ENCODE results near the gene CCDC200.
"Not testable (repeated sequence)": the region's sequence is repeated elsewhere in the genome, so short reads cannot be mapped to it uniquely, and the experiment has no call there.

Gene CCDC200

GRCh38 chr17:43228020-43228782, at the start of gene CCDC200:
CCDC200 (minus strand) TSS chr17:43228623; CDS start chr17:43228554, 69 bp downstream.
- not testable (repeated sequence) for DNase-seq (ENCODE audit: low spot score)

GRCh38 chr17:43272914-43273313, 44.5 kb upstream of the CCDC200 start:
- not testable (repeated sequence) for DNase-seq (ENCODE audit: low spot score)

- DNase-seq (ENCODE audit: low spot score), result not testable (repeated sequence)
Measured at GRCh38 chr17:43272483-43272882, 44.1 kb upstream of the CCDC200 start.

- not testable (repeated sequence) for DNase-seq (ENCODE audit: low spot score)
Measured at GRCh38 chr17:43270552-43271504, 42.4 kb upstream of the CCDC200 start.

- DNase-seq (ENCODE audit: low spot score), result not testable (repeated sequence)
Measured at GRCh38 chr17:43246456-43246855, 18.0 kb upstream of the CCDC200 start.

GRCh38 chr17:43240596-43241352, 12.4 kb upstream of the CCDC200 start:
- not testable (repeated sequence) for DNase-seq (ENCODE audit: low spot score)

GRCh38 chr17:43239597-43239996, 11.2 kb upstream of the CCDC200 start:
- DNase-seq (ENCODE audit: low spot score), result not testable (repeated sequence)

- not testable (repeated sequence) for DNase-seq (ENCODE audit: low spot score)
Measured at GRCh38 chr17:43233877-43234276, 5.5 kb upstream of the CCDC200 start, which contains the start of gene RNU2-1. RNU2-1 (minus strand) TSS chr17:43233977.

GRCh38 chr17:43233263-43233662, 4.8 kb upstream of the CCDC200 start:
- not testable (repeated sequence) for DNase-seq (ENCODE audit: low spot score)

- DNase-seq (ENCODE audit: low spot score), result not testable (repeated sequence)
Measured at GRCh38 chr17:43232021-43232699, 3.7 kb upstream of the CCDC200 start.

GRCh38 chr17:43231205-43232020, 3.0 kb upstream of the CCDC200 start:
- not testable (repeated sequence) for DNase-seq (ENCODE audit: low spot score)

GRCh38 chr17:43226393-43226792, 2.0 kb downstream of the CCDC200 start:
- DNase-seq (ENCODE audit: low spot score), result no peak

- no peak for DNase-seq (ENCODE audit: low spot score)
Measured at GRCh38 chr17:43224146-43224705, 4.2 kb downstream of the CCDC200 start.

GRCh38 chr17:43220511-43221125, 7.8 kb downstream of the CCDC200 start:
- no peak for DNase-seq (ENCODE audit: low spot score)

GRCh38 chr17:43219746-43220380, 8.6 kb downstream of the CCDC200 start:
- no peak for DNase-seq (ENCODE audit: low spot score)

- no peak for DNase-seq (ENCODE audit: low spot score)
Measured at GRCh38 chr17:43219001-43219400, 9.4 kb downstream of the CCDC200 start.

- no peak for DNase-seq (ENCODE audit: low spot score)
Measured at GRCh38 chr17:43217614-43218087, 10.8 kb downstream of the CCDC200 start.

GRCh38 chr17:43216762-43217613, 11.4 kb downstream of the CCDC200 start:
- DNase-seq (ENCODE audit: low spot score), result no peak
